ENCODE data around the gene CALML3. TPM values are rescaled to one million over a fixed set of nuclear protein-coding genes. Genes with fewer than 3 reads are reported as not detected.
A peak's percentile ranks its signal among the peaks of the same experiment; 100 is the strongest.

Gene CALML3
- total RNA-seq, 1 donor from 2014 or later = not detected

DNA sequence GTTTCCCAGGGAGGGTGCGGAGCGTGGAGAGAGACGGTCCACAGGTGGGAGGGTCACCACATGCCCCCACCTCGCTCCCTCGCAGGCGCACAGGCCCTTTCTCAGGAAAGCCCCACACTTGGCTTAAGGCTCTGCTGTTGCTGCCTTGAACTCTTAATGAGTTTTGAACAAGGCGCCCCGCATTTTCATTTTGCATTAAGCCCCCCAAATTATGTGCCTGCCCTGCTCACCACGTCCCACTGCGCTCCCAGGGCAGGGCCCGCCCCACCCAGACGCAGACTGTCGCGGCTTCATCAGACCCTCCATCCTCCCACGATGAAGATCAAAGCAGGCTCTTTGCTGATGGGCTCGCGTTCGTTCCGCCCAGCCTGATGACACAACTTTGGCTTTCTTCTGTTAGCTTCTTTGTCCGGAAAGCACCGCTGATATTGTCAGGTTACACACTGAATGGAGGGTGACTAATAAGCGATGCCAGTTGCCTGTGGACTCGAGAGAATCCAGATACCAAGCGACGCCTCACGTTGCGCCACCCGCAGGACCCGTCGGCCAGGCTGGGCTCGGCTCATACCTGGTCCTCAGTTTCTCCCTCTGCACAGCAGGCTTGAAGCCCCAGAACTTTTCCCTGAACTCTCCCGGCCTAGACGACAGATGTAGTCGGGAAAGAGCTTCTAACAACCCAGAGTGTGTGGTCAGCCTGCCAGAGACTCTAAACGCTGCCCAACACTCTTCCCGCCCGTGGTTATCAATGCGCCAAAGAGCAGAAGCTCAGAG lies 9.5 kb downstream of the CALML3 start:
- TF ChIP-seq, protein P1, sequence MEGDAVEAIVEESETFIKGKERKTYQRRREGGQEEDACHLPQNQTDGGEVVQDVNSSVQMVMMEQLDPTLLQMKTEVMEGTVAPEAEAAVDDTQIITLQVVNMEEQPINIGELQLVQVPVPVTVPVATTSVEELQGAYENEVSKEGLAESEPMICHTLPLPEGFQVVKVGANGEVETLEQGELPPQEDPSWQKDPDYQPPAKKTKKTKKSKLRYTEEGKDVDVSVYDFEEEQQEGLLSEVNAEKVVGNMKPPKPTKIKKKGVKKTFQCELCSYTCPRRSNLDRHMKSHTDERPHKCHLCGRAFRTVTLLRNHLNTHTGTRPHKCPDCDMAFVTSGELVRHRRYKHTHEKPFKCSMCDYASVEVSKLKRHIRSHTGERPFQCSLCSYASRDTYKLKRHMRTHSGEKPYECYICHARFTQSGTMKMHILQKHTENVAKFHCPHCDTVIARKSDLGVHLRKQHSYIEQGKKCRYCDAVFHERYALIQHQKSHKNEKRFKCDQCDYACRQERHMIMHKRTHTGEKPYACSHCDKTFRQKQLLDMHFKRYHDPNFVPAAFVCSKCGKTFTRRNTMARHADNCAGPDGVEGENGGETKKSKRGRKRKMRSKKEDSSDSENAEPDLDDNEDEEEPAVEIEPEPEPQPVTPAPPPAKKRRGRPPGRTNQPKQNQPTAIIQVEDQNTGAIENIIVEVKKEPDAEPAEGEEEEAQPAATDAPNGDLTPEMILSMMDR (conservative IDR thresholded peaks at IDR 0.05) = no peak
- Mint-ChIP-seq H3K9me3 (peaks cover 9% of the 10 kb centered on the region), H3K4me1 (ENCODE audit: unreplicated experiment) (peaks cover 43% of the 10 kb centered on the region), H3K36me3 (no peaks in the 10 kb centered on the region), H3K4me3 (no peak overlapping the region), H3K27ac (no peak overlapping the region), H3K27me3 (no peaks in the 10 kb centered on the region)
- no peak for DNase-seq (ENCODE audit: extremely low spot score, unreplicated experiment)

DNA sequence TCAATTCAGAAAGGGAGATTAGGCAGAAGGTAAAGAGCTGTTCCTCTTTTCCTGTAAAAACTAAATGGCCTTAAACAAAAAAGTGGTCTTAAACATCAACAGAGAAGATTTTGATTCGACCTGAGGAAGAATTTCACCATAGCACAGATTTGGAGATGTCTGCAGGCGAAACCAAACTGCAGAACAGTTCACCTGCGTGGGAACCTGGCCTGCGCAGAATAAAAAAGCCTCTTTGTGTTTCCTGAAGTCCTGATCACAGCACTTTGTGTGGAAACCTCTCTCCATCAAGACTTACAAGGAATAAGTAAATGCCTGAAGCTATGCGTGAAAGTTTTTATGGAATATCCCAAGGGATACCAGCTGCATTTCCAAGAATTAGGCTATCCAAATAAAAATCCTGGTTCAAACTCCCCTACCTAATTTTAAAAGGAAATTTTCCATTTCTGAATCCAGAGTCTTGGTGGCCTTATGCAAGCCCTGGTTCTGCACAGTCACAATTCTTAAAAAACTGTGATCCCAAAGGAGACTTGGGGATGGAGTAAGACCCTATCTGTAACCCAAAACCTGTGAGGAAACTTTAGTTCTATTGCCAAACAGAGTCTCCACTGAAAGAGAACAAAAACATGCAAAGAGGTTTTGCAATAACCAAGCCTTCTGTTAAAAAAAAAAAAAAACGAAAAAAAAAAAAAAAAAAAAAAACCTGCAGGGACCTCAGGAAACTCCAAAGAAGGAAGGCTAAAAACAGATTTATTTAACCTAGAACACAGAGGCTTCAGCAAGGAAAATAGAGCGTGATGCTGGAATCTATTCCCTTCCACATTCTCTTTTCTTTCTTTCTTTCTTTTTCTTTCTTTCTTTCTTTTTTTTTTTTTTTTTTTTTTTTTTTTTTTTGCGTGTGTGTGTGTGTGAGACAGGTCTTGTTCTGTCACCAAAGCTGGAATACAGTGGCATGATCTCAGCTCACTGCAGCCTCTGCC lies 10.4 kb downstream of the CALML3 start:
- Mint-ChIP-seq H3K4me1 (ENCODE audit: unreplicated experiment) (peaks cover 38% of the 10 kb centered on the region), H3K36me3 (no peaks in the 10 kb centered on the region), H3K27me3 (no peaks in the 10 kb centered on the region), H3K27ac (no peak overlapping the region), H3K9me3 (peaks cover 9% of the 10 kb centered on the region), H3K4me3 (no peak overlapping the region)
- DNase-seq (ENCODE audit: extremely low spot score, unreplicated experiment) = no peak
- TF ChIP-seq, protein P1 (conservative IDR thresholded peaks at IDR 0.05) = no peak

DNA sequence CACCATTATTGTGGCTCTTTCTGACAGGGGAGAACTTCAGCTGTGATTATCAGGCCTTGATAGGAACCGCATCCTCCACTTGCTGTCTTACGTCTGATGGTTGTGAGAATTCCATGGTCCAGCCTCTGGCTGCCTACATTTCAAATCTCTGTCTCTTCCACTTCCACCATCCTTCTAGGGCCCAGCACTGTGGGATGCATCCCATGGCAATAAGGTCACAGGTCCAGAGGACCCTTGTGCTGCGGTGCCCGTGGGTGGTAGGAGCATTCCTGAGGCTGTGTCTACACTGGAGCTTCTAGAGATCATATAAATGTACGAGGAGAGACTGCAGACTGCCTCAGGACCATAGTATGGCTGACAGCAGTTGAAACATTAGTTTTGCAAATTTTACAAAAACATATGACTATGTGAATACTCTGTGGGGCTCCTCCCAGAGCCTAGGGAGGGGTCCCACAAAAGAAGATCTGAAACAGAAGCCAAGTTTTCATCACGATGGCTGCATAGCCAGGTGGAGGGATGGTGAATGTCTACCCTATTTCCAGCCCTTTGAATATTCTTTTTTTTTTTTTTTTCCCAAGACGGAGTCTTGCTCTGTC lies 11.8 kb downstream of the CALML3 start:
- H3K4me3 Mint-ChIP-seq = no peak overlapping the region
- no peaks in the 10 kb centered on the region for H3K27me3 Mint-ChIP-seq
- H3K27ac Mint-ChIP-seq = no peak overlapping the region

DNA sequence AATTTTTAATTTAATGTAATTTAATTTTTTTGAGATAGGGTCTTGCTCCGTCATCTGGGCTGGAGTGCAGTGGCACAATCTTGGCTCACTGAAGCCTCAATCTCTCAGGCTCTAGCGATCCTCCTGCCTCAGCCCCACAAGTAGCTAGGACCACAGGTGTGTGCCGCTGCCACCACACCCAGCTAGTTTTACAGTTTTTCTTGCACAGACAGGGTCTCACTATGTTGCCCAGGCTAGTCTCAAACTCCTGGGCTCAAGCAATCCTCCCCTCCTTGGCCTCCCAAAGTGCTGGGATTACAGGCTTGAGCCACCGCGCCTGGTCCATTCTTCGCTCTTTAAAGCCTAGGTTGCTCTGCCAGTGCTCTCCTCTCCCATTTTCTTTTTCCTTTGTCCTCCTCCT lies 12.9 kb downstream of the CALML3 start:
- H3K36me3 Mint-ChIP-seq = no peaks in the 10 kb centered on the region
- DNase-seq (ENCODE audit: extremely low spot score, unreplicated experiment) = no peak
- peak overlapping the region; percentile 60 for H3K27ac Mint-ChIP-seq
- H3K4me1 Mint-ChIP-seq (ENCODE audit: unreplicated experiment) = peaks cover 38% of the 10 kb centered on the region
- TF ChIP-seq, protein P1 (conservative IDR thresholded peaks at IDR 0.05) = no peak
- peaks cover 12% of the 10 kb centered on the region for H3K9me3 Mint-ChIP-seq
- H3K27me3 Mint-ChIP-seq = no peaks in the 10 kb centered on the region
- no peak overlapping the region for H3K4me3 Mint-ChIP-seq

More for the DNA sequence above, 11.8 kb downstream of the CALML3 start:
- no peaks in the 10 kb centered on the region for H3K36me3 Mint-ChIP-seq
- TF ChIP-seq, protein P1 (conservative IDR thresholded peaks at IDR 0.05) = no peak
- peaks cover 38% of the 10 kb centered on the region for H3K4me1 Mint-ChIP-seq (ENCODE audit: unreplicated experiment)
- no peak for DNase-seq (ENCODE audit: extremely low spot score, unreplicated experiment)
- H3K9me3 Mint-ChIP-seq = peaks cover 12% of the 10 kb centered on the region

DNA sequence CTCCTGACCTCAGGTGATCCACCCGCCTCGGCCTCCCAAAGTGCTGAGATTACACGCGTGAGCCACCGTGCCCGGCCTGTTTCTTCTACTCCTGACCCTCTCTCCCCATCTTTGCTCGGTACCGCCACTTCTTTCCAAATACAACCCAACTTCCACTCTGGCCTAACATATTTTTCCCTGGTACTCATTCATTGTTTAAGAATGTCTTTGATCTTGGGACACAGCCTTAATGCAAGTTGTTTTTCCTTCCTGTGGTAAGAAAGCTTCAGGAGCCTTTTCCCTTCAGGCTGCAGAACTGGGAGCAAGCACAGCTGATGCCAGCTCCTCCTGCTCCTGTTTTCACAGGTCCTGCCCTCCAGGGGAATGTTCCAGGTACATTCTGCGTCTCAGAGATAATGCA lies 13.7 kb downstream of the CALML3 start:
- DNase-seq (ENCODE audit: extremely low spot score, unreplicated experiment) = no peak
- H3K4me1 Mint-ChIP-seq (ENCODE audit: unreplicated experiment) = peaks cover 38% of the 10 kb centered on the region
- peak overlapping the region; percentile 23 for H3K27ac Mint-ChIP-seq
- peaks cover 12% of the 10 kb centered on the region for H3K9me3 Mint-ChIP-seq
- no peak overlapping the region for H3K4me3 Mint-ChIP-seq
- no peaks in the 10 kb centered on the region for H3K36me3 Mint-ChIP-seq
- TF ChIP-seq, protein P1 (conservative IDR thresholded peaks at IDR 0.05) = no peak
- no peaks in the 10 kb centered on the region for H3K27me3 Mint-ChIP-seq
